HG02678 (cell line): Measurements from ENCODE around the gene NEK8.
"Not testable (repeated sequence)": the region's sequence is repeated elsewhere in the genome, so short reads cannot be mapped to it uniquely, and the experiment has no call there.

Experiments used
- ATAC-seq: cut with Tn5 transposase; IDR thresholded peaks from one replicate; pipeline ENCODE4 v1.9.1; 2021; ENCODE audit warnings: mild to moderate bottlenecking, moderate library complexity; ENCODE audit not compliant: unreplicated experiment

NEK8 gene

DNA sequence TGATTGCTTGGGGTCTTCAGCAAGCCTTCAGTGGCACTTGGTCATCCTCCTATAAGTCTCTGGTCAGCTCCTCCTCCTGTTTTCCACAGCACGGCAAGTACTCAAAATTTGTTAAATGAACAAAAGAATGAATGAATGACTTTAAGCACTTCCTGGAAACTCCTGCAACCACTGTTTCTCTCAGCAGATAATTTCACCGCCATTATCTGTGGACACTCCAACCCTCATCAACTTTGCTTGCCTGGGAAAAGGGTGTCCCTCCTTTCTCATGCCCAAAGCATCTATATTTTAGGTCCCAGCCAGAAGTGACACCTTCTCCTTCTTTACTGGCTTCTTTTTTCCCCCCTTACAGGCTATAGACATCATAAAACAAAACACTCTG is 21.3 kb upstream of the NEK8 start:
- no peak for ATAC-seq

DNA sequence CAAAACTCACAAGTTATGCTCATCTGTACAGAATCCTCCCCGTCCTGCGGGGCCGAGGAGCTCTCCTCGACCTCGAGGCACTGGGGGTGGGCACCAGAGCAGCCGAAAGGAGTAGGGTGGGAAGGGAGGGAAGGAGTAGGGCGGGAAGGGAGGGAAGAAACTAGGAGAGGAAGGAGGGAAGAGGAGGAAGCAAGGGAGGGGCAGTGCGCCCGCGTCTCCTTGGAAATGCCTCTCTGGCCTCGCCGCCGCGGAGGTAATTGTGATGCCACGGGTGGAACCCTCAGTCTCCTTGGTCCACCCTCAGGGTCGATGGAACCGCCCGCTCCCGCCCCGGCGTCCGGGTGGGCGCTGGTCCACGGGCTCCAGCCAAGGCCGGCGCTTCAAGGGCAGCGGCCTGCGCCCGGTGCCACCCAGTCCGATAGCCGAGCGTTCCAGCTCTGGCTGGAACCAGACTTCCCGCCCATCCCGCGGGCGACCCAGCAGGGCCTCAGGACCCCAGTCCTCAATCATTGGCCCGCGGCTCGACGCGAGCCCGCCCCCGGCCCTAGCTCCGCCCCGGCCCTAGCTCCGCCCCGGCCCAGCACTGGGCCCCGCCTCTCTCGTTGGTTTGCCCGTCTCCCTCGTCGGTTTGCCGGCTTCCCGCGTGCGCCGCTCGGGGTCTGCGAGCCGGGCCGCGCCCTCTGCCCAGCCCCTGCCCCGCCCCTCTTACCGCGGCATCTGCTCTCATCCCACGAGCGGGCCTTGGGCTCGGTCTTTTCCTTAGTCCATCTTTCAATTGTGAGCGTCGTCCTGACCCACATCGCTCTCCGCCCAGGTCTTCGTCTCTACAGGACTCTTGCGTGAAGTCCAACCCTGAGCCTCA is 17.5 kb upstream of the NEK8 start:
- ATAC-seq = peak; percentile 87

DNA sequence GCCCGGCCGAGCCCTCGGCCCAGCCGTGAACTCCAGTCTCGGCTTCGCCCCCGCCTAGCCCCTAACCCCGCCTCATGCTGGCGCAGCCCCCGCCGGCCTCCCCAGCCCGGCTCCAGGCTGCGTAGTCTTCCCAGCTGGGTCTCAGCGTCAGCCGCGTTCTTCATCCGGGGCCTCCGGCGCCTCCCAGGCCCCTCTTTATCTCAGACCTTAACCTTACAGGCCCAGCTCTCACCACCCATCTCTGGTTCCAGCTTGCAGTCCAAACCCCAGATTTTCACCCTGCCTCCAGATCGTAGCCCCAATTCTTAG is 16.9 kb upstream of the NEK8 start, which contains the start of gene PROCA1:
Gene PROCA1 (minus strand): TSS at position 166 of the 309 bp plus-strand sequence. CDS start 228 bp downstream, outside the sequence.
- ATAC-seq = peak; percentile 14

DNA sequence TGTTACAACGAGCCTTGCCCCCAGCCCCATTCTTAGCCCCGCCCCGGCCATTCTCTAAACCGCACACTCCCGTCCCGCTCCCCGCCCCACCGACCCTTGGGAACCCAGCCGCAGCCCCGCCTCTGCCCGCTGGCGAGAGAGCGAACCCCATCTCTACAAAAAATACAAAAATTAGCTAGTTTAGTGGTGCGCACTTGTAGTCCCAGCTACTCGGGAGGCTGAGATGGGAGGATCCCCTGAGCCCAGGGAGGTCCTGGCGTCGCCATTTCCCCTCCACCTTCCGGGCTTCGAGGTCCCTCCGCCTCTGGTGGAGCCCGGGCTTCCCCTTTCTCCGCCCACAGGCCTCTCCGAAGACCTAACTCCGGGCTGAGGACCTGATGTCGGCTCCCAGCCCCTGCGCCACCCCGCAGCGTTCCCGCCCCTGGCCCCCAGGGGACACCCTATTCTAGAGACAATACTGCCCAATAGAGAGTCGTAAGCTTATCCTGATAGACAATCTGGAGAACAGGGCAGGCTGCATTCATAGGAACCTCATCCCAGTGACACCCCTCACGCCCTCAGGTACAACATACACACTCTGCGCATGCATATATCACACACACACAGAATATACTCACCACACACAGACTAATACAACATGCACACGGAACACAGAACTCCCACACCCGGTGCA is 16.4 kb upstream of the NEK8 start:
- no peak for ATAC-seq

DNA sequence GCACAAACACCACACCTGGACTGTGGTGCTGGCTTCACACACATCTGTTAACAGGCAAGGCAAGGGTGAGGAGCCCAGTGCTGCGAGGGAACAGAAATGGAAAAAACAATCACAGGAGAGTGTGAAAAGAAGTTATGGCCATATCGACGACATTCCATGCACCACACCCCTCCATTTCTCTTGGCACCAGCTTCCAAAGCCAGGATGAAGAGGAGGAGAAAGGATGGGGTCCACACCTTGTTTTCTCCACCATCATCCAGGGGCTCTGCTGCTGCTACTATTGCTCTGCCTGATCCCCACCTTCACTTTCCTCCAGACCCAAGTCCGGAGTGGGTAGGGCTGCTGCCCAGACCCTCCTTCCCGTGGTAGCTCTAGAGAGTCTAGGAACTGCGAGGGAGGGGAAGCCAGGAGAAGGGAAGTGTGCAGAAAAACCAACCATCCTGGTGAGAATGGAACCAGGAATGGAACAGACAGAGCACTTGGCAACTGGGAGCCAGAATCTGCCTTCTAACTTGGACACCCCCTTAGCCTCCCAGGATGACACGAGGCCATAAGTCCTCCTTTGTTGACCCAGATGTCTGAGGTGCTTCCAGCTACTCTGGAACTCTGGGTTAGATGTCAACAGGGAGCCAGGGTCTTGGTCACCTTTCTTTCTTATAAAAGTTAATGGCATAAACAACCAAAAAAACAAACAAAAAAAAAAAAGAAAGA is 15.7 kb upstream of the NEK8 start:
- no peak for ATAC-seq

DNA sequence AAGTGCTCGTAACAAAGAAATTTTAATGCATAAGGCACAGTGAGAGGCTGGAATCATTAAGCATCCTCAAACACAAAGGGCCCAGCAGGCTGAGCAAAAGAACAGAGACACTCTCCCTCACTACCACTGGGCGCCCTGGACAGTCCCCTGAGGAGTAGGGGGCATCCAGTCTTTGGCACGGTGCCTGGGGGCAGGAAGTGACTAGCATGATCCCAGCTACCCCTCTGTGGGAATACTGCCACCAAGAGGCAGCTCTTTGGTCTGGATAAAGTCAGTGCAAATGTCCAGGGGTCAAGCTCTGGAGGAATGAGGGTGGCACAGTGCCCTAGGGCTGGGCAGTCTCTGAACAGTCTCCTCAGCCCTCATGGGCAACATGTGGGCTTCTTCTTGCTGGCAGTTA is 14.3 kb upstream of the NEK8 start:
- ATAC-seq = no peak

DNA sequence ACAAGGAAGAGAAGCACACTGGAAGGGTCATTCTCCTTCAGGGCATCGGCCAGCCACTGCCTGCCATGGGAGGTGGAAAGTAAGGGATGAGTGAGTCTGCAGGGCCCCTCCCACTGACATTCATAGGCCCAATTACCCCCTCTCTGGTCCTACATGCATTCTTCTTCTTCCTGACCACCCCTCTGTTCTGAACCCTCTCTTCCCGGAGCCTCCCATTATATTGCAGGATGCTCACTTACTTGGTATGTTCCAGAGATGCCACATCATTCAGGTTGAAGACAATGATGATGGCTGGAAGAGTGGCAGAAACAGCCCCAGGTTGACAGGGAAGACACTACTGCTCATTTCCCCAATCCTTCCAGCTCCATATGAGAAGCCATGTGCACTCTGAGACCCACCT is 13.4 kb upstream of the NEK8 start:
- no peak for ATAC-seq

DNA sequence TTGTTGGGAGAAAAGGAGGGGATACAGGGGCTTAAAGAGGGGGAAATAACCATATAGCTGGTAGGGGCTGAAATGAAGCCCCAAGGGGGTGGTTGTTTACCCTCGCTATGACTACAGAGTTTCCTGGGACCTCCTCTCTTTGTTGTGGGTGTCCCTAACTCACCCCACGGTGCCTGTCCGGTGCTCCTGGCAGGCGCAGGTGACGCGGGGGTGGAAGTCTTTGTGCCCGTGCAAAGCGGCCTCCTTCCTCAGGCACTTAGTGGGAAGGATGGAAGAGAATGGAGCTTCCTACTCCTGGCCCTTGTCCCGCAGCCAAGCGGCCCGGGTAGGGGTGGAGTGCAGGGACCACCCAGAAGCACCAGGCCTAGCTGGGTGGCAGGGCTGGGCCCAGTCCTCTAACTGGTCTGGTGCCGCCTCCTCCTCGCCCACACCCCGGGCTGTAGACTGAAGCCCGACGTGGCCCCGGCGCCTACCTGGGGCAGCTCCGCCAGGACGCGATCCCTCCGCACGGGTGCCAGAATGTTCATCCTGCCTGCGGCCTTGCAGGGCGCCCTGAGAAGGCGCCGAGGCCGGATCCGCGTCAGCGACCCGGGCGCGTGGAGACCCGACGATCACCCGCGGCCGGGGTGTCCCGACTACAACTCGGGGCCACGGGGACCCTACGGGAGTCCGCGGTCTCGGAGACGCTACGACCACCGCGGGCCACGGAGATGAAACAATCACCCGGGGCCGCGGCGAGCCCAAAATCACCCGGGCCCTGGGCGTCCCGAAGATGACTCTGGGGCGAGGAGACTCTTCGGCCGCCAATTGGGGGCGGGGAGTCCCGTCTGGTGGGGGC is 11.6 kb upstream of the NEK8 start:
- no peak for ATAC-seq

DNA sequence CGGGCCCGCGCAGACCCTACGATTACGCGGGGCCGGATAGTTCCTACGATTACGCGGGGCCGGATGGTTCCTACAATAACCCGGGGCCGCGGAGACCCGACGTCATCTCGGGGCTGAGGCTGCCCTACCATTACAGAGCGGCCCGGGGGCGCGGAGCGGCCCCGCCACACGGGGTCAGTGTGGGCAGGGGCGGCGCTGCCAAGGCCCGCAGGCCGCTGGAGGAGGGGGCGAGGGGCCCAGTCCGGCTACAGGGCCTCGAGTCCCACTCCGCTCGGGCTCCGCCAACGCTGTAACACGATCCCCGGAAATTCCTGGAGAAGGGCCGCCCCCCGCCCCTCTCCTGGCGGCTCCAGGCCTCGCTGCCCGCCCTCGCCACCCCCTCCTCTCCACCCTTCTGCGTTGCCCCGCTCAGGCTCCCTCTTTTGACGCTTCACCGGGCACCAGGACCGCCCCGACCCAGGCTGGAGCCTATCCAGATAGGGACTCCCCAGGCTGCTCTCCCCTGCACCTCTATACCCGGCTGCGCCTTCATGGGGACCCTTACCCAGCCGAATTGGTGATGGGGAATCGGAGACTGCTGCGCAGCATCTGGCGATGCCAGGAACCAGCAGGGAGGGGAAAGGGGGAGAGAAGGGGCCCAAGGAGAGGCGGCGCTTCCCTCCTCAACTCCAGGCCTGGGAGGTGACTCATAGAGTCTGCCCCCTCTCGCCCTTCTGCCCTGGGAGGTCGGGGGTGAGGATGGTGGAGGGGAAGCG is 10.8 kb upstream of the NEK8 start, which contains the start of gene RAB34:
Gene RAB34 (minus strand): TSS at position 291 of the 755 bp plus-strand sequence. CDS start 602 bp downstream, outside the sequence.
- no peak for ATAC-seq

DNA sequence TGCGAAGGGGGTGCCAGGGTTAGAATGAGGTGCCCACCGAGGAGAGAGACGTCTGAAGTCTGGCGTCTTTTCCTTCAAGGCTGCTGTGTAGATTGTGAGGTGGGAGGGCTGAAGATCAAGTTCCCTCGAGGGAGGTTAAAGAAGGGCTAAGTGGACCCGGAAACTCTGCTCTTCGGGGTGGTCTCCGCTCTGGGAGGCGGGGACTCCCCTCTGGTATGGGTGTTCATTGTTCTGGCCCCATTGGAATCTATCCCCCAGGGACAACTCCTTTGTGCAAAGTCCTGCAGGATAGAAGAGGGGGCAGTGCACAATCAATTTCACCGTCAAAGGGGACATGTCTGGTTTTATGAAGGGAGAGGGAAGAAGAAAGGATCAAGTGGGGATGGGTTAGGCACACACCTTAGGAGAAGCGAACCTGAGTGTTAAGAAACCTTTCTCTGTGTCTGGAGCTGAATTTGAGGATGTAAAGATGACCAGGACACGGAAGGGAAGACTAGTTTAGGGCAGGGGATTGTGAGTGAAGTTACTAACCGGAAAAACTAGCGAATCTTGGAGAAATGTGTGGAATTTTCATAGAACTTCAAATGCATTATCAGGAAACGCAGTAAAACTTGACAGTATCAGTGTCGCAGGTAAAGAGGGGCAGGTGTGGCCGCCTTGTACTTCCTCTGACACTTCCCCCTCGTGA is 10.1 kb upstream of the NEK8 start:
- ATAC-seq = no peak

DNA sequence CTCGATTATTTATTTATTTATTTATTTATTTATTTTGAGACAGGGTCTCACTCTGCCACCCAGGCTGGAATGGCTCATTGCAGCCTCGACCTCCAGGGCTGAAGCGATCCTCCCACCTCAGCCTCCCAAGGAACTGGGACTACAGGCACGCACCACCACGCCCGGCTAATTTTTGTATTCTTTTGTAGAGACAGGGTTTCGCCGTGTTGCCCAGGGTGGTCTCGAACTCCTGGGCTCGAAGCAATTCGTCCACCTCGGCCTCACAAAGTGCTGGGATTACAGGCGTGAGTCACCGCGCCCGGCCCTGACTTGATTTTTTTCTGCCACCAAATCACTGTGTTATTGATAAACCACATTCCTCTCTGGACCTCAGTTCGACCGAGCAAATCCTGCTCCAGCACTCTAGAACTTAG is 9.6 kb upstream of the NEK8 start:
- ATAC-seq = no peak

DNA sequence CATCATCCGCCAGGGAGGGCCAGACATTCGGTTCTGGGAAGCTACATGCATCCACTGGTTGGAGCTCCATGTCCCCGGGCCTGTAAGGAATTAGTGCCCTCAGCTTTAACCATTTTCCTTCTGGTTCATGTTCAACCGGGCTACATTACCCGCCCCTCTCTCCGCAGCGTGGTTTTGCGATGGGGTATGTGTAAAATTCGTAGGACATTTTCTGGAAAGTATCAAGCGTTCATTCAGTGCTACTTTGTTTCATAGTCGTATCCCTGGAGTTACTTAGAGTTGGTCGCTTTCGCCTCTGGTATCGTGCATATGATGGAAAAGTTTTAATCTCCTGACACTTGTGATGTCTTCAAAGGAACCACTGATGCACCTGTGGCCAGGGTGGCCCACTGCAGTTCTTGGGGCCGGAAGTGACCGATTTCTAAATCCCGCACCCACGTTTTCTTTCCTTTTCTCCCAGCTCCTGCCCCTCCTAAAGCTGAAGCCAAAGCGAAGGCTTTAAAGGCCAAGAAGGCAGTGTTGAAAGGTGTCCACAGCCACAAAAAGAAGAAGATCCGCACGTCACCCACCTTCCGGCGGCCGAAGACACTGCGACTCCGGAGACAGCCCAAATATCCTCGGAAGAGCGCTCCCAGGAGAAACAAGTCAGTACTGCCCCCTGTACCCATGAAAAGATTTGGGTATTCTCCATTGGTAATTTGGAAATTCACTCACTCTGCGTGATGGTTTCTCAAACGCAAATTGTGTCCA is 8.2 kb upstream of the NEK8 start:
- ATAC-seq = no peak

DNA sequence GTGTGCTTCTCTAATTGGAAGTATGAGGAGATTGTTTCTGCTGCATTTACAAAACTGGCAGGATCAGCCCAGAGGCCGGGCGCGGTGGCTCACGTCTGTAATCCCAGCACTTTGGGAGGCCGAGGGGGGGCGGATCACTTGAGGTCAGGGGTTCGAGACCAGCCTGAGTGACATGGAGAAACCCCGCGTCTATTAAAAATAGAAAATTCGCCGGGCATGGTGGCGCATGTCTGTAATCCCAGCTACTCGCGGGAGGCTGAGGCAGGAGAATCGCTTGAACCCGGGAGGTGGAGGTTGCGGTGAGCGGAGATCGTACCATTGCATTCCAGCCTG is 7.6 kb upstream of the NEK8 start:
- ATAC-seq = not testable (repeated sequence)

DNA sequence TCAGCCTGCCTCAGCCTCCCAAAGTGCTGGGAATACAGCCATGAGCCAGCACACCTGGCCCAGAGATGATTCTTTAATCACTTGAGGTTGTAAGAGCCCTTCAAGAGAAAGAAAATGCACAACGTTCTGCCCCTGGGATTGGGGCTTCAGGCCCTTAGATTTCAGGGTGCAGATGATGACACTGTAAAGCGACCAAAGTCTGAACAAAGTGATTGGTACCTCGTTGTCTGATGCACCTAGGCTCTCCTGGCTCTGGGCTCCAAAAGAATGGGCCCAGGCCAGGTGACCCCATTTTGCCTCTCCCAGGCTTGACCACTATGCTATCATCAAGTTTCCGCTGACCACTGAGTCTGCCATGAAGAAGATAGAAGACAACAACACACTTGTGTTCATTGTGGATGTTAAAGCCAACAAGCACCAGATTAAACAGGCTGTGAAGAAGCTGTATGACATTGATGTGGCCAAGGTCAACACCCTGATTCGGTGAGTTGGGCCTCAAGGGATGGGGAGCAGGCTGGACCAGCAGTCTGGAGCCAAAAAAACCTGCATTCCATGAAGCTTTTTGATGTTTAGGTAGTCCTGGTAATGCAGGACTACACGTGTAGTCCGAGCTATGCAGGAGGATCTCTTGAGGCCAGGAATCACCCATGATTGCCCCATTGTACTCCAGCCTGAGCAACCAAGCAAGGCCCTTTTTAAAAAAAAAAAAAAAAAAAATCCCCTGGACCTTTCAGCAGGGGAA is 6.0 kb upstream of the NEK8 start:
- no peak for ATAC-seq

DNA sequence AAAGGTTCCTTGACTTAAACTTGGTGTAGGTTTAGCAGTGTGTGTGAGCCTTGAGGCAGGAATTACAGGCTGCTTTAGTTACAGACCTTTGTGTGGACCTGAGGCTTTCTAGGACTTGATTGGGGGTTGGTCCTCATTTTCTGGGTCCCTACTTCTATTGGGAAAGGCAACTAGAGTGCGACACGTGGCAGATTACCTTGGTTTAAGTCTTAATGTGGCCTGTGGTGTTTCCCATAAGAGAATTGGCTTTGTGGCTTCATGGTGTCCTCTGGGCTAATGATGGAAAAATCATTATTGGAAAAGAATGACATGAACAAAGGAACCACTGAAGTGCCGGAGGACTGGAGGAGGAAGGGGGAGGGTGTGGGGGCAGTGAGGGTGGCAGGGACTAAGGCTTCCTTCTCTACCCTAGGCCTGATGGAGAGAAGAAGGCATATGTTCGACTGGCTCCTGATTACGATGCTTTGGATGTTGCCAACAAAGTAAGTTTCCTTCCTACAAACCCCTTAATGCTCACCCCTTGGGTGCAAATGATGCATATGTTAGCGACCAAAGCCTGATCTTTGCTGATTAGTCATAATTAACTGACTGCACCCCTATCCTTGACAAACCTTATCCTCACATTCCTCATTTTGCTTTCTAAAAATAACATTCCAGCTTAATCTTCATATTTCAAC is 5.3 kb upstream of the NEK8 start:
- no peak for ATAC-seq

DNA sequence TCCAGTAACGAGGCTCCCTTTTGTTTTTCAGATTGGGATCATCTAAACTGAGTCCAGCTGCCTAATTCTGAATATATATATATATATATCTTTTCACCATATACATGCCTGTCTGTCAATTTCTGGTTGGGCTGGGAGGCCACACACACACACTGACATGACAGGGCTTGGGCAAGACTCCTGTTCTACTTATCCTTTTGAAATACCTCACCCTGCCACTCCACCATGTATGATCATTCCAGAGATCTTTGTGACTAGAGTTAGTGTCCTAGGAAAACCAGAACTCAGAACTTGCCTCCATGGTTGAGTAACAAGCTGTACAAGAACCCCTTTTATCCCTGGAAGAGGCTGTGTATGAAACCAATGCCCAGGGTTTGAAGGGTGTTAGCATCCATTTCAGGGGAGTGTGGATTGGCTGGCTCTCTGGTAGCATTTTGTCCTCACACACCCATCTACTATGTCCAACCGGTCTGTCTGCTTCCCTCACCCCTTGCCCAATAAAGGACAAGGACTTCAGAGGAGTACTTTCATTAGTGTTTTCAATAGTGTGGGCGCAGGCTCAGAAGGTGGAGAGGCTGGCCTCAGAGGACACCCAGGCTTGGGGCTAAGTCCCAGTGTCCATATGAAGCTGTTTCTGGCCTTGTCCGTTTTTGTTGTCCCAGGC is 4.6 kb upstream of the NEK8 start:
- ATAC-seq = not testable (repeated sequence)

DNA sequence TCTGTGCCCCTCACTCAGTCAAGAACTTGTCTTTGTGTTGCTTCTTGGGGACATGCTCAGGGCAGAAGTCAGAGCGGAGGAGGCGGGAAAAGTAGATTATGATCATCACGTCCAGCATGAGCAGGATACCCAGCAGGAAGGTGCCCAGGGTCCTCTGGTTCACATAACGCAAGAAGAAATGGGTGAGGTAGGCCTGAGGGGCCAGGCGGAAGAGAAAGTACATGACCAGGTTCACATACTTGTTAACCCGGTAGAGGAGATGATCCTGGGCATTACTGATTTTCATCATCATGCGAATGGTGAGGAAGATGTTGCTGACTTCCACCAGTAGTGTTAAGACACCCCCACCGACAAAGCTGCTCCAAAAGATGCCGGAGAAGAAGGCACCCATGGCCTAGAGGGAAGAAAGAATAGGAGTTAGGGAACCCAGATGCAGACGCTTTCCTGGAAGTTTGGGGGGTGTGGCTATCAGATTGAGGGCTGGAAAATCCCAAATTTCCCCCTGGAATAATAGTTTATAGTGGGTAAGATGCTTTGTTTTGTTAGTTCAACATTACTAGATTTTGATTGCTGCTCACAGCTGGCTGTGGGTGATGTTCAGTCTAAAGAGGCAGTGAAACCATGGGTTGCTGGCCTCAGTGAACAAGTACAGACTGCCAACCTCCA is 4.0 kb upstream of the NEK8 start:
- no peak for ATAC-seq
